LNCAP (cell line): ENCODE measurements around the gene CACNA1C.

Experiments
- CTCF ChIP-seq: fragments of 450-650 bp; IDR thresholded peaks from 2 replicates; pipeline ENCODE4 v1.5.1; 2017; ENCODE audit warnings: mild to moderate bottlenecking

The CACNA1C gene

GRCh38 chr12:2416158-2416557 lies 363.4 kb downstream of the CACNA1C start:
- TF ChIP-seq CTCF: no peak

DNA sequence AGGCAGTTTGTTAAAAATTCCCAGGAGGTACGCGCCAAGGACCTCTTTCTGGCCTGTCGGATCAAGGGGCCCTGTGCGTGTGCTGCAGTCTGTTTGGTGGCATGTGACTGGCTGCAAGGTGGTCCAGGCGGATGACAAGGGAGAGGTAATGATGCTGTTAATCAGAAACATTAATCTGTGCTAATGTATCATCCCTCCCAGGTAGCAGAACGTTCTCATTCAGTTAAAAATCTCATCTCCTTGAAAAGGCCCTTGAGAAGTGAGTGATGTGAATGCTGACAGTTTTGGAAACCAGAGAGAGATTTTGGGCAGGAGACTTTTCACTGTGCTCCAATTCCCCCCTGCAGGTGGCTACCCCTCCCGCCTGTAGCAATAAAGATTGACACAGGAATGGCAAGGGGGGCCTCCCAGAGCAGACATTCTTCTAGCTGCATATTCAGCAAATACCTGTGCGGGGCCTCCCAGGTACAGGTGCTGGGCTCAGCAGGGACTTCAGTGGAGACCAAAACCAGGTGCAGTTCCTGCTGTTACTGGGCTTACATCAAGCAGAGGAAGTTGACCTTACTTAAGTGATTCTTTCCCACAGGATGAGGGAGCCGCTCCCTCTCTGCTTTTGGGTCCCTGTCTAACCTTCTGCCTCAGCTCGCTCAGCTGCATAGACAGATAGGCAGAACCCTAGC lies 364.8 kb downstream of the CACNA1C start:
- no peak for TF ChIP-seq CTCF

DNA sequence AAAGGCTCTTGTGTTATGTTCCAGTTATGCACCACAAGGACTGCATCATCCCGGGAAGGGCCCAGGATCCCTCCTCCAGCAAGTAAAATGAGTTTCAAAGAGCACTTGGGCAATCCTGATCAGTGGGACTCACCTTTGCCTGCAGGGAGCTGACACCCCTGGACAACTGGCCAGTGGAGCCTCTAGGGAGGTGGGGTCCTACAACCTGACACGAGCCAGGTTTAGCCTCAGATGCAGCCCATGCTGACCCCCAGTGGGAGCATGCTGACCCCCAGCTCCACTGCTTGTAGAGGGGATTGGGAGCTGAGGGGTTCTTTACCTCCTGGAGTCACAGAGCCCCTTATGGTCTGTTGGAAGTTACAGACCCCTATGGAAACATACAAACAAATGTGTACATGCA lies 365.8 kb downstream of the CACNA1C start:
- no peak for TF ChIP-seq CTCF

DNA sequence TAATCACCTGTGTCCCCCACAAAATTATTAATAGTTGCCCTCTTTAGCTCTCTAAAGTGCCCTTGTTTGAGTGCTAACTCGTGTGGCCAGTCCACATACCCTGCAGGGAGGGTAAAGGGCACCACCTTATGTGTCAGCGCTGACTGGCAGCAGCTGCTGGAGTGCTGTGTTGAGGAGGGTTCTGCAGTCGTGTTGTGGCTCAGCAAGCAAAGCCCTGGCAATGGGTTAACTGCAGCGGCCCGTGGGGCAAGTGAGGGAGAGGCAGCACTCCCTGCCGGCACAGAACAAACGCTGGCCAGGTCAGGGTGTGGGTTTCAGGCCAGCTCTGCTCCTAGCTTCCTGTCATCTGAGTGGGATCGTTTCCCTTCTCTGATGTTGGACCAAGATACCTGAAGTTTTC lies 369.8 kb downstream of the CACNA1C start:
- TF ChIP-seq CTCF: no peak

DNA sequence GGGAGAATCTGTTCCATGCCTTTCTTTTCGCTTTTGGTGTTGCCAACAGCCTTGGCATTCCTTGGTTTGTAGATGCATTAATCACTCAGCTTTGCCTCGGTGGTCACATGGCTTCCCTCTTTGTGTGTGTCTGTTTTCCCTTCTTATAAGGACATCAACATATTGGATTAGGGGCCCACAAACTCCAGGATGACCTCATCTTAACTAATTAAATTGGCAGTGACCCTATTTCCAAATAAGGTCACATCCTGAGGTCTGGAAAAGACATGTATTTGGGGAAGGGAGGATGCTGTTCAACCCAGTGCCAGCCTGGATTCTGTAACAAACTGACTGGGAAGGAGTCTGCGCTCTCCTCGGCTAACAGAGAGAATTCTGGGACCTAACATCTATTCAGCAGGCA lies 376.2 kb downstream of the CACNA1C start:
- TF ChIP-seq CTCF: no peak

DNA sequence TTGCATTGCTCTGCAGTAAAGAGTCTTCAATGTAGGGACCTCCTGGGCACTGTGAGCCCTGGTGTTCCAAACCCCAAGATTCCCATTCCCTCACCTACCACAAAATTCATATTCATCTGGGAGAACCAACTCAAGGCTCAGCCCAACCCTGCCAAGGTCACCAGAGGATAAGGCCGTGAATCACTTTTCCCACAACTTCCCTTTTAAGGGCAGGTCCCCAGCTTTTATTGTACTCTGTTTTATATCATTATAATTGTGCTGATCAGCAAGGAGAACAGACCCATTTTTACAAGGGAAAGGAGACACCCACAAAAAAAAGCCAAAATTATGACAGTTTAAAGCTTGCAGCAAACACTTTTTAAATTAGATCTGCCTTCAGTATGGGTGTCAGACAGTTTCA lies 379.0 kb downstream of the CACNA1C start:
- no peak for TF ChIP-seq CTCF

GRCh38 chr12:2432856-2433255 lies 380.1 kb downstream of the CACNA1C start:
- TF ChIP-seq CTCF: no peak

DNA sequence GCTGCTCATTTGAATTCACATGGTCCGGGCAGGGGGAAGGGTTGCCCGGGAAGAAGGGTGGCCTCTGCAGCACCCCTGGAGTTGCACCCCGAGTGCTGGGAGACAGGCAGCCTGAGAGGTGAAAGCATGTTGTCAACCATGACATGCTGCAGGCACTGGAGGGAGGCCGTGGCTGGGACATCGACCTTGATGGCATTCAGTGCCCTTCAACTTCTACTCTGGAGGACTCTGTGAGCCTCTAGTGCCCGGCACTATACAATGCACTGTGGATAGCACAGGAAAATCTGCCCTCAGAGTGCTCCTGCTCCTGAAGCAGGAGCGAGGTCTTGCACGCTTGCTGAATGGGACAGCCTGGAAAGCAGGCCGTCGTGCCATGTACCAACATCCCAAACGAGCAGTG lies 382.7 kb downstream of the CACNA1C start:
- TF ChIP-seq CTCF: no peak
